Measurements from ENCODE around the gene PPIL1.

PPIL1 gene

GRCh38 chr6:36821581-36822335, 52.8 kb downstream of the PPIL1 start (continued):
- TF ChIP-seq ZNF362 (tag by site-specific recombination; IDR thresholded peaks at IDR 0.05) = no peak
- no peak for TF ChIP-seq PATZ1 (tag by site-specific recombination; IDR thresholded peaks at IDR 0.05)

GRCh38 chr6:36820700-36821580, 53.7 kb downstream of the PPIL1 start:
- Histone ChIP-seq H3K27ac (ENCODE audit: extremely low read depth, low read depth, low read length) (peak overlapping the region; percentile 51; the same call in 1 of the 2 replicates), H3K36me3 (ENCODE audit: control insufficient read depth in 2 of 2, insufficient read depth in 1 of 2, low read length in 2 of 2) (no peaks in the 10 kb centered on the region), H3K4me3 (ENCODE audit: low read depth, low read length) (no peak overlapping the region), H3K9me3 (ENCODE audit: control insufficient read depth, insufficient read depth, low read depth, low read length) (no peaks in the 10 kb centered on the region), H3K4me1 (ENCODE audit: control insufficient read depth, insufficient read depth, low read length) (peaks cover 4% of the 10 kb centered on the region)
- ChIA-PET CTCF (interaction anchor here (0.8 to 1.5 kb wide), 3 partner anchors 30 to 64 kb away, joined by 3 to 8 read pairs (median 4); partner anchors contain the start of gene C6orf89), POLR2A (no interaction called here)
- no peak for TF ChIP-seq ZBTB20 (tag by site-specific recombination; IDR thresholded peaks at IDR 0.05)
- TF ChIP-seq ZFHX2 (tag by site-specific recombination; conservative IDR thresholded peaks at IDR 0.05) = peak; percentile 41; the same call in 1 of the 2 replicates
- peak; percentile 65 for TF ChIP-seq ZNF398 (tag by site-specific recombination; IDR thresholded peaks at IDR 0.05)
- 0 out of 2 replicates have a peak, but pooled peaks have one; percentile 11 for TF ChIP-seq ZNF394 (tag by site-specific recombination; IDR thresholded peaks at IDR 0.05; ENCODE audit: borderline replicate concordance)
- TF ChIP-seq GLI2 (tag by site-specific recombination; IDR thresholded peaks at IDR 0.05; ENCODE audit: borderline replicate concordance, low read depth) = no peak
- TF ChIP-seq ZNF24 (tag by site-specific recombination; IDR thresholded peaks at IDR 0.05) = 0 out of 2 replicates have a peak, but pooled peaks have one; percentile 36
- TF ChIP-seq ZSCAN4 (tag by site-specific recombination; IDR thresholded peaks at IDR 0.05) = no peak
- TF ChIP-seq ZNF639 (tag by site-specific recombination; IDR thresholded peaks at IDR 0.05) = peak; percentile 49; the same call in 1 of the 2 replicates
- no peak for TF ChIP-seq OVOL3 (tag by site-specific recombination; IDR thresholded peaks at IDR 0.05)
- no peak for TF ChIP-seq ZNF184 (tag by site-specific recombination; IDR thresholded peaks at IDR 0.05)
- no peak for TF ChIP-seq MYNN (tag by site-specific recombination; IDR thresholded peaks at IDR 0.05; ENCODE audit: borderline replicate concordance)
- peak; percentile 85 for TF ChIP-seq SP7 (tag by site-specific recombination; IDR thresholded peaks at IDR 0.05)
- TF ChIP-seq KLF1 (tag by site-specific recombination; IDR thresholded peaks at IDR 0.05) = peak; percentile 55
- TF ChIP-seq ZNF112 (tag by site-specific recombination; IDR thresholded peaks at IDR 0.05) = no peak
- TF ChIP-seq WT1 (tag by site-specific recombination; IDR thresholded peaks at IDR 0.05) = peak; percentile 19; the same call in 1 of the 2 replicates
- TF ChIP-seq ZFP41 (tag by site-specific recombination; IDR thresholded peaks at IDR 0.05; ENCODE audit: borderline replicate concordance) = no peak
- TF ChIP-seq KLF8 (tag by site-specific recombination; IDR thresholded peaks at IDR 0.05) = 0 out of 2 replicates have a peak, but pooled peaks have one; percentile 10
- peak; percentile 87 for TF ChIP-seq ZNF362 (tag by site-specific recombination; IDR thresholded peaks at IDR 0.05)
- 0 out of 2 replicates have a peak, but pooled peaks have one; percentile 20 for TF ChIP-seq ZEB2 (tag by site-specific recombination; IDR thresholded peaks at IDR 0.05)

Data from HEK293 (cell line).